A673 (cell line): ENCODE measurements around the gene SNX12. TPM values are rescaled to one million over a fixed set of nuclear protein-coding genes. Genes with fewer than 3 reads are reported as not detected.

Experiments used
- Bru-seq: library from RNA; stranded (reverse); fragments of 400-500 nt; gene quantifications from one replicate; lab custom pipeline; 2021; lab: Mats Ljungman, UMichigan
- BruChase-seq, 2 experiments: library from RNA; stranded (reverse); fragments of 400-500 nt; gene quantifications; one replicate each; lab custom pipeline; 2021; lab: Mats Ljungman, UMichigan
- BruUV-seq: library from RNA; stranded (reverse); fragments of 400-500 nt; replicated peaks from 2 replicates; lab custom pipeline; 2021; lab: Mats Ljungman, UMichigan
- CTCF ChIA-PET: fragments of 300-600 bp; sonication (Branson Sonifier 250); formaldehyde crosslinking; loops from one replicate; lab custom pipeline; 2022; ENCODE audit warnings: antibody characterized with exemption; lab: Charles Lee
- POLR2A ChIA-PET: fragments of 300-600 bp; sonication (Branson Sonifier 250); formaldehyde crosslinking; loops from one replicate; lab custom pipeline; 2022; ENCODE audit warnings: antibody characterized with exemption; ENCODE audit not compliant: low non-redundant PET; lab: Charles Lee
- DNase-seq: peaks from one replicate; pipeline ENCODE4 v3.0.0-alpha.2; 2015; ENCODE audit warnings: low spot score
- H3K27ac ChIP-seq: fragments of 200-600 bp; sonication (generic); 2 replicates; pipeline ENCODE4 v1.5.1; 2016; ENCODE audit warnings: mixed run types, low read depth, mild to moderate bottlenecking, mixed read lengths, antibody characterized with exemption, low read length; ENCODE audit not compliant: poor library complexity, severe bottlenecking
- H3K27me3 ChIP-seq: fragments of 200-600 bp; sonication (generic); replicated peaks from 2 replicates; pipeline ENCODE4 v1.6.1; 2017; ENCODE audit warnings: mixed run types, low read depth, mild to moderate bottlenecking, mixed read lengths, antibody characterized with exemption, low read length; ENCODE audit not compliant: insufficient read depth, poor library complexity
- H3K36me3 ChIP-seq: fragments of 200-600 bp; sonication (generic); 2 replicates; pipeline ENCODE4 v1.6.1; 2016; ENCODE audit warnings: mixed run types, mild to moderate bottlenecking, mixed read lengths, antibody characterized with exemption, low read length; ENCODE audit not compliant: insufficient read depth, poor library complexity, severe bottlenecking
- H3K4me1 ChIP-seq: fragments of 200-600 bp; sonication (generic); 2 replicates; pipeline ENCODE4 v1.6.1; 2017; ENCODE audit warnings: mixed run types, mild to moderate bottlenecking, mixed read lengths, antibody characterized with exemption, low read length; ENCODE audit not compliant: insufficient read depth, poor library complexity, severe bottlenecking
- H3K4me3 ChIP-seq: fragments of 200-600 bp; sonication (generic); 2 replicates; pipeline ENCODE4 v1.5.1; 2016; ENCODE audit warnings: low read depth, mixed run types, mild to moderate bottlenecking, mixed read lengths, low read length; ENCODE audit not compliant: poor library complexity, severe bottlenecking
- H3K9me3 ChIP-seq: fragments of 200-600 bp; sonication (generic); 2 replicates; pipeline ENCODE4 v1.6.1; 2016; ENCODE audit warnings: mixed run types, low read depth, mild to moderate bottlenecking, mixed read lengths, antibody characterized with exemption, low read length; ENCODE audit not compliant: poor library complexity, severe bottlenecking
- EZH2 ChIP-seq: fragments of 200-600 bp; sonication (generic); IDR thresholded peaks from 2 replicates; pipeline ENCODE4 v1.6.1; 2017; ENCODE audit warnings: borderline replicate concordance, low read depth, mild to moderate bottlenecking, mixed read lengths, antibody characterized with exemption, low read length; ENCODE audit not compliant: poor library complexity, severe bottlenecking
- intact Hi-C: fragments of 100-400 bp; cut with micrococcal nuclease; formaldehyde crosslinking; loops from one replicate; pipeline ENCODE4 v1.10.0; 2022; ENCODE audit not compliant: unreplicated experiment
- long read RNA-seq: library from polyadenylated mRNA; stranded (forward); transcript quantifications from one replicate; pipeline ENCODE4 v2.0.0, GENCODE V29; 2022
- total RNA-seq: library from RNA; stranded (reverse); gene quantifications from 2 replicates; pipeline ENCODE4 v1.2.3, GENCODE V29; 2021
- TF ChIP-seq, protein P1 (sequence below): fragments of 300-800, 200-600 bp; sonication (generic); conservative IDR thresholded peaks from 2 replicates; pipeline ENCODE4 v1.5.1; 2017; ENCODE audit warnings: low read depth, mild to moderate bottlenecking, antibody characterized with exemption, low read length, moderate library complexity, mixed read lengths

SNX12 gene
- total RNA-seq (54.4 and 58.9 TPM in 2 replicates), Bru-seq, nascent RNA (percentile 61 among the genes with signal in this experiment), BruChase-seq, experiment 1, labeled RNA remaining after a 2-hour chase (percentile 82 among the genes with signal in this experiment), BruChase-seq, experiment 2, labeled RNA remaining after a 6-hour chase (percentile 94 among the genes with signal in this experiment)
- long read RNA-seq, partial matches to known transcripts: 0 of 9 reads
- long read RNA-seq, other reads (novel, unspliced or antisense): 8 of 9 reads

DNA sequence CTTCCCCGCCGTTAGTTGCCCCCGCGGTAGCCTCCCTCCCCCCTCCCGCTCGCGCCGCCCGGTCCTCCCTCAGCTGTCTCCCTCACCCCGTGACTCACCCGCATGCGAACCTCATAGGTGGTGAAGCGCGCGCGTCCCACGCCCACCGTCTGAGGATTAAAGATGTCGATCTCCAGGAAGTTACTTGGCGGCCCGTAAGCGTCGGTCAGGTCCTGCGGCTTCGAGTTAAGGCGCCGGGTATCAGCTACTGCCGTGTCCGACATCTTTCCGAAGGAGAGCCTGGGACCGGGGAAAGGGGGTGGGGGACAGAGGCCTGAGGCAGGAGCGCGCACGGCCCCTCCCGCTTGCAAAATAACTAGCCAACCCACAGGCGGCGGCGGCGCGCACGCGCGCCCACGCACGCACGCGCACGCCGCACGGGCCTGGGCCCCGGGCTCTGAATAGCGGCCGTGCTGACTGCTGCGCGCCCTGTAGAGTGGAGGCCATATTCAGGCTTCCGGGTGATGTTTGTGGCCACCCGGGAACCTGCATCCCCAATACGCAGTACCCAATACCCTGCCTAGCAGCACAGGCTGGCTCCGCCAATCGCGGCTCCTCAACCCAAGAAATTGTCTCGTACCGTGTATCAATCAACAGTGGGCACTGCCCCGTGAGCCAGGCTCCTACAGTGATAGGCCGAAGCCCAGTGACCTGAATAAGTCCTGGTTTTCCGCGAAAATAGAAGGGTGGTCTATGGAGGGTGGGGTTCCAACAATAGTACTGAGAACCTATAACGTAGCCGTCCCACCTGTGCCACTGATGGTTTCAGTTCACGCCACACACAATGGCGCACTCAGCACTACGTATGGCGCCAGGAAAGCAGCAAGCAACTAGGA, at the start of gene SNX12:
Gene SNX12 (minus strand): TSS at position 291 of the 875 bp plus-strand sequence. CDS start 28 bp downstream, at position 263.
- DNase-seq: peak; percentile 94
- Histone ChIP-seq H3K4me1 (peaks cover 5% of the 10 kb centered on the region), H3K4me3 (peak within 1 kb of the TSS; percentile 78), H3K9me3 (no peaks in the 10 kb centered on the region), H3K36me3 (no peaks in the 10 kb centered on the region), H3K27me3 (no peaks in the 10 kb centered on the region), H3K27ac (peak within 1 kb of the TSS; percentile 34)
- BruUV-seq: no TSS peak
- ChIA-PET CTCF (no interaction called here), POLR2A (no interaction called here)
- intact Hi-C loops: no loop called here
- TF ChIP-seq, protein P1, sequence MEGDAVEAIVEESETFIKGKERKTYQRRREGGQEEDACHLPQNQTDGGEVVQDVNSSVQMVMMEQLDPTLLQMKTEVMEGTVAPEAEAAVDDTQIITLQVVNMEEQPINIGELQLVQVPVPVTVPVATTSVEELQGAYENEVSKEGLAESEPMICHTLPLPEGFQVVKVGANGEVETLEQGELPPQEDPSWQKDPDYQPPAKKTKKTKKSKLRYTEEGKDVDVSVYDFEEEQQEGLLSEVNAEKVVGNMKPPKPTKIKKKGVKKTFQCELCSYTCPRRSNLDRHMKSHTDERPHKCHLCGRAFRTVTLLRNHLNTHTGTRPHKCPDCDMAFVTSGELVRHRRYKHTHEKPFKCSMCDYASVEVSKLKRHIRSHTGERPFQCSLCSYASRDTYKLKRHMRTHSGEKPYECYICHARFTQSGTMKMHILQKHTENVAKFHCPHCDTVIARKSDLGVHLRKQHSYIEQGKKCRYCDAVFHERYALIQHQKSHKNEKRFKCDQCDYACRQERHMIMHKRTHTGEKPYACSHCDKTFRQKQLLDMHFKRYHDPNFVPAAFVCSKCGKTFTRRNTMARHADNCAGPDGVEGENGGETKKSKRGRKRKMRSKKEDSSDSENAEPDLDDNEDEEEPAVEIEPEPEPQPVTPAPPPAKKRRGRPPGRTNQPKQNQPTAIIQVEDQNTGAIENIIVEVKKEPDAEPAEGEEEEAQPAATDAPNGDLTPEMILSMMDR: no peak
- TF ChIP-seq EZH2: no peak

- Histone ChIP-seq H3K4me3 (no peak overlapping the region), H3K4me1 (no peaks in the 10 kb centered on the region), H3K36me3 (peaks cover 18% of the 10 kb centered on the region), H3K27me3 (no peaks in the 10 kb centered on the region), H3K9me3 (no peaks in the 10 kb centered on the region), H3K27ac (no peak overlapping the region)
- DNase-seq: no peak
- ChIA-PET CTCF (no interaction called here), POLR2A (no interaction called here)
- intact Hi-C loops: no loop called here
- TF ChIP-seq, protein P1: no peak
- no peak for TF ChIP-seq EZH2
- BruUV-seq: no TSS peak
These were observed 49.2 kb upstream of the SNX12 start for GRCh38 chrX:71117358-71117757.

DNA sequence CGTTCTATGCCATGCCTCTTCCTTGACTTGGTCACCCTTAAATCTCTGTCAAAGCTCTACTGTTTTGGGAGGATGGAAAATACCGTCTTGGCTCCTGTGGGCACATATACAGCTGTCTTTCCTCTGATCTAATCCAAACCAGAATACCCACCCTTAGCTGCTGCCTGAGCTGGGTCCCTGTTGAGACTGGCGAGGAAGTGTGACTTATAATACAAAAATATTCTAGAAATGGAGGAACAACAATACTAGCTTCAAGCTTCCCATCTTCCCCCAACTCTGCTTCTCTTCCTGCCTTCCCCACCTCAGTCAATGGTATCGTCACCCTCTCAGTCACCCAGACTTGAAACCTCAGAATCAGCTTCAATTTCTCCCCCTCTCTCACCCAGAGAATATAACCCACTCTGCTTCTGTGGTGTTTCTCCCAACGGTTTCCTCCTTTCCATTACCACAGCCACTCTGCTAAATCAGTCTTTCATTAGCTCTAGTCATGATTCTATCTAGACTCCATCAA, 43.8 kb upstream of the SNX12 start:
- no peaks in the 10 kb centered on the region for H3K27me3 ChIP-seq
- DNase-seq: no peak
- no peak overlapping the region for H3K4me3 ChIP-seq
- H3K9me3 ChIP-seq: no peaks in the 10 kb centered on the region
- no peak overlapping the region for H3K27ac ChIP-seq
- ChIA-PET CTCF (no interaction called here), POLR2A (no interaction called here)
- H3K36me3 ChIP-seq: no peaks in the 10 kb centered on the region
- no peaks in the 10 kb centered on the region for H3K4me1 ChIP-seq
- TF ChIP-seq, protein P1: no peak
- no peak for TF ChIP-seq EZH2
- intact Hi-C loops: no loop called here
- BruUV-seq: no TSS peak
